Osteocyte (in vitro differentiated cells): ENCODE data around the gene ERGIC3. TPM values are rescaled to one million over a fixed set of nuclear protein-coding genes. Genes with fewer than 3 reads are reported as not detected.
"Not testable (repeated sequence)": the region's sequence is repeated elsewhere in the genome, so short reads cannot be mapped to it uniquely, and the experiment has no call there.

Source experiments
- DNase-seq: peaks from one replicate; pipeline ENCODE4 v3.0.0; 2021; ENCODE audit warnings: mixed read lengths; ENCODE audit not compliant: unreplicated experiment; ENCODE audit errors: extremely low spot score
- H3K27ac Mint-ChIP-seq: one replicate; pipeline ENCODE4 v1.8.0; 2021; ENCODE audit warnings: mild to moderate bottlenecking, mixed read lengths; ENCODE audit not compliant: unreplicated experiment
- H3K27me3 Mint-ChIP-seq: one replicate; pipeline ENCODE4 v1.8.0; 2021; ENCODE audit warnings: mixed read lengths; ENCODE audit not compliant: unreplicated experiment
- H3K36me3 Mint-ChIP-seq: one replicate; pipeline ENCODE4 v1.8.0; 2021; ENCODE audit warnings: mixed read lengths; ENCODE audit not compliant: unreplicated experiment
- H3K4me1 Mint-ChIP-seq: one replicate; pipeline ENCODE4 v1.8.0; 2021; ENCODE audit warnings: mixed read lengths; ENCODE audit not compliant: unreplicated experiment
- H3K4me3 Mint-ChIP-seq: one replicate; pipeline ENCODE4 v1.8.0; 2021; ENCODE audit warnings: mild to moderate bottlenecking, moderate library complexity, mixed read lengths; ENCODE audit not compliant: unreplicated experiment
- H3K9me3 Mint-ChIP-seq: one replicate; pipeline ENCODE4 v1.8.0; 2021; ENCODE audit warnings: mixed read lengths; ENCODE audit not compliant: unreplicated experiment
- CTCF ChIP-seq: fragments of 200-600 bp; sonication (generic); IDR thresholded peaks from 2 replicates; pipeline ENCODE4 v1.5.0; 2021; ENCODE audit warnings: antibody characterized with exemption, mild to moderate bottlenecking, moderate library complexity
- total RNA-seq: library from RNA; stranded (reverse); gene quantifications from 2 replicates; pipeline ENCODE4 v1.2.1, GENCODE V29; 2021

Gene ERGIC3
- total RNA-seq, 1 donor from 2014 or later, result 313 TPM

GRCh38 chr20:35511814-35512420 is 30.0 kb upstream of the ERGIC3 start:
- peak; percentile 65 for TF ChIP-seq CTCF
- Mint-ChIP-seq H3K4me3 (no peak overlapping the region), H3K27ac (no peak overlapping the region), H3K27me3 (no peaks in the 10 kb centered on the region), H3K4me1 (peaks cover 5% of the 10 kb centered on the region), H3K9me3 (no peaks in the 10 kb centered on the region), H3K36me3 (peaks cover 32% of the 10 kb centered on the region)
- no peak for DNase-seq

- H3K36me3 Mint-ChIP-seq, result peaks cover 19% of the 10 kb centered on the region
- TF ChIP-seq CTCF, result no peak
- no peaks in the 10 kb centered on the region for H3K27me3 Mint-ChIP-seq
- H3K9me3 Mint-ChIP-seq, result no peaks in the 10 kb centered on the region
- H3K4me3 Mint-ChIP-seq, result no peak overlapping the region
- peaks cover 3% of the 10 kb centered on the region for H3K4me1 Mint-ChIP-seq
- no peak overlapping the region for H3K27ac Mint-ChIP-seq
- no peak for DNase-seq
Observed at GRCh38 chr20:35514371-35514932, 27.4 kb upstream of the ERGIC3 start.

GRCh38 chr20:35515341-35515740 is 26.5 kb upstream of the ERGIC3 start:
- Mint-ChIP-seq H3K27me3 (no peaks in the 10 kb centered on the region), H3K36me3 (peaks cover 13% of the 10 kb centered on the region), H3K4me3 (no peak overlapping the region), H3K9me3 (no peaks in the 10 kb centered on the region), H3K27ac (no peak overlapping the region), H3K4me1 (peaks cover 3% of the 10 kb centered on the region)
- TF ChIP-seq CTCF, result no peak
- DNase-seq, result no peak

GRCh38 chr20:35515949-35516645 is 25.8 kb upstream of the ERGIC3 start:
- Mint-ChIP-seq H3K9me3 (no peaks in the 10 kb centered on the region), H3K27me3 (no peaks in the 10 kb centered on the region), H3K27ac (no peak overlapping the region), H3K4me3 (no peak overlapping the region), H3K4me1 (peaks cover 3% of the 10 kb centered on the region), H3K36me3 (peaks cover 13% of the 10 kb centered on the region)
- DNase-seq, result no peak
- no peak for TF ChIP-seq CTCF

- Mint-ChIP-seq H3K27me3 (no peaks in the 10 kb centered on the region), H3K36me3 (peaks cover 5% of the 10 kb centered on the region), H3K4me3 (no peak overlapping the region), H3K27ac (no peak overlapping the region), H3K9me3 (no peaks in the 10 kb centered on the region), H3K4me1 (peaks cover 3% of the 10 kb centered on the region)
- no peak for TF ChIP-seq CTCF
- DNase-seq, result no peak
Observed at GRCh38 chr20:35517125-35517524, 24.8 kb upstream of the ERGIC3 start.

- H3K36me3 Mint-ChIP-seq, DNase-seq, H3K4me3 Mint-ChIP-seq, H3K27ac Mint-ChIP-seq, H3K27me3 Mint-ChIP-seq, H3K9me3 Mint-ChIP-seq, H3K4me1 Mint-ChIP-seq: not testable (repeated sequence)
Observed at GRCh38 chr20:35517767-35518166, 24.1 kb upstream of the ERGIC3 start.
